GM12874 (cell line): ENCODE results near the gene FETUB.

Experiments used
- CTCF ChIP-seq: IDR thresholded peaks from 2 replicates; pipeline ENCODE4 v1.5.1; 2011; ENCODE audit warnings: low read depth, mild to moderate bottlenecking, control low read depth, low read length, moderate library complexity; ENCODE audit not compliant: insufficient read depth

Gene FETUB

DNA sequence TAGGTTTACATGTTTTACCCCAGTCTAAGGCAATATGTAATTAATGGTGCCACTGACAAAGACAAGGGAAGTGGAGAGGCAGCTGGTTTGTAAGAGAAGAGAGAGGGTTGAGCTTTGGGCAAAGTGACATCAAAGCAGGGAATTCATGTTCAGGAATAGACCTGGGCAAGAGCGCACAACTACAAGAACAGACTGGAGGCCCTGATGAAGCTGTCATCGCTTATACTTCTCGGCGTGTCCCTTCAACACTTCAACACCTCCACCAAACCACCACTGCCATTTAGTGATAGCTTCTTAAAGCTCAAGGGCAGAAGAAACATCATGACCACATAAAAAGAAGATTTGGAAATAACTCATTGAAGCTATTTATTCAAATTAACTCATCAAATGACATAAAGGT lies 57.3 kb downstream of the FETUB start:
- TF ChIP-seq CTCF, result no peak

DNA sequence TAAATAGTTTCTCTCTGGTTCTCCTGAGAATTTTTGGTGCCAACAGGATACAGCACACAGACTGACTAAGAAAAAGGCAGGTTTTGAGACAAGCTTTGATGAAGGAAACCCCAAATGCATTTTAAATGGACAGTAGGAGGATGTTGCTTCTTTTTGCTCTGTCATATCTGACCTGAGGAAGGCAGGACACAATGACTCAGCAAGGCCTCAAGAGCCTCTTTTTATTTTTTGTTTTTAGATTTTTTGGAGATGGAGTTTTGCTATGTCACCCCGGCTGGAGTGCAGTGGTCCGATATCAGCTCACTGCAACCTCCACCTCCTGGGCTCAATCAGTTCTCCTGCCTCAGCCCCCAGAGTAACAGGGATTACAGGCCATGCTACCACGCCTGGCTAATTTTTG lies 60.1 kb downstream of the FETUB start:
- no peak for TF ChIP-seq CTCF
